Measurements from ENCODE around the gene HACL1. TPM values are rescaled to one million over a fixed set of nuclear protein-coding genes. Genes with fewer than 3 reads are reported as not detected.

Gene HACL1
- total RNA-seq, 3 donors from 2014 or later = 27.7 to 40.3 (median 28.8) TPM

GRCh38 chr3:15591242-15591641, 10.1 kb downstream of the HACL1 start:
- TF ChIP-seq POLR2A (IDR thresholded peaks at IDR 0.05) (no peak), POLR2AphosphoS5 (IDR thresholded peaks at IDR 0.05) (no peak)
- TF ChIP-seq, protein P1, sequence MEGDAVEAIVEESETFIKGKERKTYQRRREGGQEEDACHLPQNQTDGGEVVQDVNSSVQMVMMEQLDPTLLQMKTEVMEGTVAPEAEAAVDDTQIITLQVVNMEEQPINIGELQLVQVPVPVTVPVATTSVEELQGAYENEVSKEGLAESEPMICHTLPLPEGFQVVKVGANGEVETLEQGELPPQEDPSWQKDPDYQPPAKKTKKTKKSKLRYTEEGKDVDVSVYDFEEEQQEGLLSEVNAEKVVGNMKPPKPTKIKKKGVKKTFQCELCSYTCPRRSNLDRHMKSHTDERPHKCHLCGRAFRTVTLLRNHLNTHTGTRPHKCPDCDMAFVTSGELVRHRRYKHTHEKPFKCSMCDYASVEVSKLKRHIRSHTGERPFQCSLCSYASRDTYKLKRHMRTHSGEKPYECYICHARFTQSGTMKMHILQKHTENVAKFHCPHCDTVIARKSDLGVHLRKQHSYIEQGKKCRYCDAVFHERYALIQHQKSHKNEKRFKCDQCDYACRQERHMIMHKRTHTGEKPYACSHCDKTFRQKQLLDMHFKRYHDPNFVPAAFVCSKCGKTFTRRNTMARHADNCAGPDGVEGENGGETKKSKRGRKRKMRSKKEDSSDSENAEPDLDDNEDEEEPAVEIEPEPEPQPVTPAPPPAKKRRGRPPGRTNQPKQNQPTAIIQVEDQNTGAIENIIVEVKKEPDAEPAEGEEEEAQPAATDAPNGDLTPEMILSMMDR (IDR thresholded peaks at IDR 0.05) = no peak
- Histone ChIP-seq H3K27ac (no peak overlapping the region), H3K27me3 (no peaks in the 10 kb centered on the region), H3K4me1 (no peaks in the 10 kb centered on the region), H3K4me3 (no peak overlapping the region), H3K36me3 (peaks cover 4% of the 10 kb centered on the region), H3K9me3 (no peaks in the 10 kb centered on the region)
- DNase-seq (ENCODE audit: low spot score in 2 of 2) = no peak
- intact Hi-C loops (cut with DNase I; ENCODE audit: low total_unique reads) = no loop called here

GRCh38 chr3:15585111-15585845, 16.1 kb downstream of the HACL1 start:
- Histone ChIP-seq H3K36me3 (peaks cover 22% of the 10 kb centered on the region), H3K9me3 (no peaks in the 10 kb centered on the region), H3K27ac (no peak overlapping the region), H3K27me3 (no peaks in the 10 kb centered on the region), H3K4me1 (no peaks in the 10 kb centered on the region), H3K4me3 (no peak overlapping the region)
- TF ChIP-seq, protein P1 (IDR thresholded peaks at IDR 0.05) = no peak
- intact Hi-C loops (cut with DNase I; ENCODE audit: low total_unique reads) = no loop called here
- DNase-seq (ENCODE audit: low spot score in 2 of 2) = no peak

- intact Hi-C loops (cut with DNase I; ENCODE audit: low total_unique reads) = no loop called here
- Histone ChIP-seq H3K4me1 (no peaks in the 10 kb centered on the region), H3K36me3 (peaks cover 22% of the 10 kb centered on the region), H3K4me3 (no peak overlapping the region), H3K9me3 (no peaks in the 10 kb centered on the region), H3K27me3 (no peaks in the 10 kb centered on the region), H3K27ac (no peak overlapping the region)
- no peak for TF ChIP-seq POLR2A (IDR thresholded peaks at IDR 0.05)
- no peak for TF ChIP-seq POLR2AphosphoS5 (IDR thresholded peaks at IDR 0.05)
- TF ChIP-seq, protein P1 (IDR thresholded peaks at IDR 0.05) = no peak
- DNase-seq (ENCODE audit: low spot score in 2 of 2) = no peak
These were observed 19.6 kb downstream of the HACL1 start for GRCh38 chr3:15581471-15582394.

DNA sequence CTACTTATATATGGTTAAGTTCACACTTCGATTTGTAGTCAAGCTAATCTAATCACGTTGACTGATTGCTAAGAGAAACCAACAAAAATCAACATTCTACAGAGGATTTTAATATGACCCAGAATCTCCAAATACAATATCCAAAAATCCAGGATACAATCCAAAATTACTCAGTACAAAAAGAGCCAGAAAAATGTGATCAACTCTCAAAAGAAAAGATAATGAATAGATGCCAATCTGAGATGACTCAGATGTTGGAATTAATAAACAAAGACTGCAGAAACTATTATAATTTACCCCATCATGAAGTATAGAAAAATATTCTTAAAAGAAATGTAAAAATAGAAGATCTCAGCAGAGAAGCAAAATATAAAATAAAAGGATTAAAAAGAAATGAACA, 22.3 kb downstream of the HACL1 start:
- Histone ChIP-seq H3K4me1 (no peaks in the 10 kb centered on the region), H3K27ac (no peak overlapping the region), H3K36me3 (peaks cover 9% of the 10 kb centered on the region), H3K27me3 (no peaks in the 10 kb centered on the region), H3K9me3 (no peaks in the 10 kb centered on the region), H3K4me3 (no peak overlapping the region)
- no peak for DNase-seq (ENCODE audit: low spot score in 2 of 2)
- intact Hi-C loops (cut with DNase I; ENCODE audit: low total_unique reads) = no loop called here
- no peak for TF ChIP-seq POLR2AphosphoS5 (IDR thresholded peaks at IDR 0.05)

- Histone ChIP-seq H3K4me1 (no peaks in the 10 kb centered on the region), H3K27ac (no peak overlapping the region), H3K27me3 (no peaks in the 10 kb centered on the region), H3K9me3 (no peaks in the 10 kb centered on the region), H3K36me3 (peaks cover 9% of the 10 kb centered on the region), H3K4me3 (no peak overlapping the region)
- intact Hi-C loops (cut with DNase I; ENCODE audit: low total_unique reads) = no loop called here
- no peak for DNase-seq (ENCODE audit: low spot score in 2 of 2)
- TF ChIP-seq, protein P1 (IDR thresholded peaks at IDR 0.05) = no peak
- no peak for TF ChIP-seq POLR2A (IDR thresholded peaks at IDR 0.05)
- TF ChIP-seq POLR2AphosphoS5 (IDR thresholded peaks at IDR 0.05) = no peak
These were observed 23.0 kb downstream of the HACL1 start for GRCh38 chr3:15578289-15578867.
